GM20431 (cell line): ENCODE measurements around the gene PRKCE.
"Not testable (repeated sequence)": the region's sequence is repeated elsewhere in the genome, so short reads cannot be mapped to it uniquely, and the experiment has no call there.

Experiments used
- in situ Hi-C: fragments of 300-500 bp; cut with MseI, MboI; formaldehyde crosslinking; loops from one replicate; pipeline ENCODE4 v1.15.0; 2020; ENCODE audit warnings: low sequenced_read_pairs; ENCODE audit not compliant: unreplicated experiment

Gene PRKCE

GRCh38 chr2:45910473-45911060 is 259.1 kb downstream of the PRKCE start:
- in situ Hi-C loops = no loop called here

- in situ Hi-C loops = no loop called here
These were observed 260.1 kb downstream of the PRKCE start for GRCh38 chr2:45911538-45911937.

GRCh38 chr2:45912109-45912508 is 260.6 kb downstream of the PRKCE start:
- in situ Hi-C loops = no loop called here

- in situ Hi-C loops = no loop called here
These were observed 262.1 kb downstream of the PRKCE start for GRCh38 chr2:45913539-45913938.

GRCh38 chr2:45915523-45915922 is 264.0 kb downstream of the PRKCE start:
- in situ Hi-C loops = no loop called here

- in situ Hi-C loops = not testable (repeated sequence)
These were observed 266.2 kb downstream of the PRKCE start for GRCh38 chr2:45917561-45918176.

- in situ Hi-C loops = no loop called here
These were observed 267.1 kb downstream of the PRKCE start for GRCh38 chr2:45918463-45919159.

GRCh38 chr2:45919160-45919650 is 267.7 kb downstream of the PRKCE start:
- in situ Hi-C loops = no loop called here

- in situ Hi-C loops = no loop called here
These were observed 268.2 kb downstream of the PRKCE start for GRCh38 chr2:45919711-45920111.

- in situ Hi-C loops = no loop called here
These were observed 270.4 kb downstream of the PRKCE start for GRCh38 chr2:45921921-45922320.

GRCh38 chr2:45922577-45922988 is 271.1 kb downstream of the PRKCE start:
- in situ Hi-C loops = no loop called here

- in situ Hi-C loops = no loop called here
These were observed 272.2 kb downstream of the PRKCE start for GRCh38 chr2:45923701-45924100.

GRCh38 chr2:45925026-45925425 is 273.6 kb downstream of the PRKCE start:
- in situ Hi-C loops = no loop called here

GRCh38 chr2:45925636-45926366 is 274.3 kb downstream of the PRKCE start:
- in situ Hi-C loops = no loop called here

- in situ Hi-C loops = no loop called here
These were observed 277.5 kb downstream of the PRKCE start for GRCh38 chr2:45928946-45929345.

GRCh38 chr2:45929674-45930395 is 278.4 kb downstream of the PRKCE start:
- in situ Hi-C loops = loop anchor here (10.0 kb wide), 1 partner anchor 285 kb away; no protein-coding TSS in a partner anchor

GRCh38 chr2:45930396-45930792 is 278.9 kb downstream of the PRKCE start:
- in situ Hi-C loops = loop anchor here (10.0 kb wide), 1 partner anchor 286 kb away; no protein-coding TSS in a partner anchor

- in situ Hi-C loops = loop anchor here (10.0 kb wide), 1 partner anchor 288 kb away; no protein-coding TSS in a partner anchor
These were observed 281.0 kb downstream of the PRKCE start for GRCh38 chr2:45932278-45932975.
